Measurements from ENCODE around the gene TEAD1.
"Not testable (repeated sequence)": the region's sequence is repeated elsewhere in the genome, so short reads cannot be mapped to it uniquely, and the experiment has no call there.

The TEAD1 gene

DNA sequence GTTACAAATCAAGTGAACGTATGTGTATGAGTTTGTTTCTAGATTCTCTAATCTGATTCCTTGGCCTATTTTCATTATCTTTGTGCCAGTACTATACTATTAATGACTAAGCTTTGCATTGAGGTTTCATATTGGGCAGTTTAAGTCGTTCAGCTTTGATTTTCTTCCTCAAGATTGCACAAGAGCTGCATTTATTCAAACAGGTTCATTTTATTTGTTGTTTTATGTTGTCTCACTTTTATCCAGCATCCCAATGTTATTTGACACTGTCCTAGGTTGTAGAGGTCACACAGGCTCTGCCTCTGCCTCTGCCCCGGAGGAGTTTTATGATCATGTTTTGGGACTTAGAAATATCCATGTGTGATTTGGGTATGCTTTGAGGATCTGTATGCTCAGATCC is 79.8 kb downstream of the TEAD1 start:
- no peak for DNase-seq (ENCODE audit: low read depth)
- TF ChIP-seq, protein P1, sequence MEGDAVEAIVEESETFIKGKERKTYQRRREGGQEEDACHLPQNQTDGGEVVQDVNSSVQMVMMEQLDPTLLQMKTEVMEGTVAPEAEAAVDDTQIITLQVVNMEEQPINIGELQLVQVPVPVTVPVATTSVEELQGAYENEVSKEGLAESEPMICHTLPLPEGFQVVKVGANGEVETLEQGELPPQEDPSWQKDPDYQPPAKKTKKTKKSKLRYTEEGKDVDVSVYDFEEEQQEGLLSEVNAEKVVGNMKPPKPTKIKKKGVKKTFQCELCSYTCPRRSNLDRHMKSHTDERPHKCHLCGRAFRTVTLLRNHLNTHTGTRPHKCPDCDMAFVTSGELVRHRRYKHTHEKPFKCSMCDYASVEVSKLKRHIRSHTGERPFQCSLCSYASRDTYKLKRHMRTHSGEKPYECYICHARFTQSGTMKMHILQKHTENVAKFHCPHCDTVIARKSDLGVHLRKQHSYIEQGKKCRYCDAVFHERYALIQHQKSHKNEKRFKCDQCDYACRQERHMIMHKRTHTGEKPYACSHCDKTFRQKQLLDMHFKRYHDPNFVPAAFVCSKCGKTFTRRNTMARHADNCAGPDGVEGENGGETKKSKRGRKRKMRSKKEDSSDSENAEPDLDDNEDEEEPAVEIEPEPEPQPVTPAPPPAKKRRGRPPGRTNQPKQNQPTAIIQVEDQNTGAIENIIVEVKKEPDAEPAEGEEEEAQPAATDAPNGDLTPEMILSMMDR (conservative IDR thresholded peaks at IDR 0.05; ENCODE audit: low read length) = no peak
- H3K4me3 ChIP-seq (ENCODE audit: low read length) = no peak overlapping the region

DNA sequence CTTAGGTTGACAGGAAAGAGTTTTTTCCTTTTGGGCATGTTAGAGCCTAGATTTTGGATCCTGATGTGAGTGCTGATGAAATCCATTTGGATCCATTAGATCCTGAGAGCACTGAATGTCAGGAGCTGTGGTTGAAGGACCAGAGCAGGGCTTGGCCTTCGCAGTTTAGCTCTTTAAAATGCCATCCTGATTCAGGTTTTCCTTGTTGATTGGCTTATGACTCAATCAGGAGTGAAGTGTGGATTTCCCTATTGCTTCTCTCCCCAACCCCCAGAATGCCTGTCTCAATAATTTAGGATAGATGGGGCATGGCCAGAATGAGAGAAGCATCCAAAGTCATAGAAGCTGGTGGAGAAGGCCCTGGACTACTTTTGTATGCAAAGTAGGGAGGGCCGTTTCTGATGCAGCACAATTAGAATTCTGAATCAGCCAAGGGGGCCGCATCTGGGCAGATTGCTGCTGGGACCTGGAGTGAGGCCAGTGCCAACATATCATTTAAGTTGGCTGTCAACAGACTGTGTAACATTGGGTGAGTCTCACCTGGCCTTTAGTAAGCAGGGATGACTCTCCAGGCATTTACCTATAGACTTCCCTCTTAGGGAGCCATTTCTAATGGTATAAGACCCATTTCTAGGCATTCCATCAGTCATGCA is 80.5 kb downstream of the TEAD1 start:
- H3K4me3 ChIP-seq (ENCODE audit: low read length) = no peak overlapping the region
- DNase-seq (ENCODE audit: low read depth) = no peak
- TF ChIP-seq, protein P1 (conservative IDR thresholded peaks at IDR 0.05; ENCODE audit: low read length) = no peak

DNA sequence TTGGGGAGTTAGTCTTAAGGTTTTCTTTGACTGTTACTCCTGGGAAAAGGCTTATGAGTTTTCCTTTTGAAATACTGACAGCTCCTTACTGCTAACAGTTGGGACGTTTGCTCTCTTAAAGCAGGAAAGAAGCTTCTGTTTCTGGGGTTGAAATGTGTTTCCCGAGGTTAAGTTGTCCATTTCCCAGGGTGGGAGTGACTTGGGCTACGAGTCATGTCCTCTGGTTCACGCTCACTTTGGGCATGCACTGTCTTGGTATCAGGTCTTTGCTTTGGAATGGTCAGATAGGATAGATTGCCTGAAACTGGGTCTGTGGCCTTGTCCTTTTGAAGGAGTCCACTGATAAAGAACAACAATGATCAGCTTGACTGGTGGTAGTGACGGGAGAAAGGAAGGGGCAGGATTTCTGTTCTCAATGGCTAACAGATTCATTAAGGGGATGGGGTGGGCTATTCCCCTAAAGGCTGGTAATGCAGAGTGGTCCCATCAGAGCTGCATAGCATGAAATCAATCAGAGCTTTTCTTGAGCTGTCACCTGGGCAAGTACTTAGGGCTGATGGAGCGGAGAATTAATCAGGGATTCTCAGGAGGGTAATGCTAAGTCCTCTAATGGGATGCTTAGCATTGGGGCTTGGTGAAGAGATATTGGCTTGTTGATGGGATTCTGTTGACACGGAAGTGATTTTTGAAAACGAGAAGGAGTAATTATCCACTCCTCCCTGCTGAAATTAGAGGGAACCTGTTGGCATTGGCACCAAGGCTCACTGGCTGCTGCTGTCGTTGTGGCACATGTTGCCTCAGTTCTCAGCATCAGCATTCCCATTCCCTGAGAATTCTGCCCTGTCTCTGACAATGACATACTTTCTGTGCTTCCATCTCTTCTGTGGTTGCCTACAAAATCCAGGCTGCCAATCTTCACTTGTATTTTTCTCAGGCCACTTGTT is 81.6 kb downstream of the TEAD1 start:
- TF ChIP-seq, protein P1 (conservative IDR thresholded peaks at IDR 0.05; ENCODE audit: low read length) = no peak
- H3K4me3 ChIP-seq (ENCODE audit: low read length) = no peak overlapping the region
- no peak for DNase-seq (ENCODE audit: low read depth)

DNA sequence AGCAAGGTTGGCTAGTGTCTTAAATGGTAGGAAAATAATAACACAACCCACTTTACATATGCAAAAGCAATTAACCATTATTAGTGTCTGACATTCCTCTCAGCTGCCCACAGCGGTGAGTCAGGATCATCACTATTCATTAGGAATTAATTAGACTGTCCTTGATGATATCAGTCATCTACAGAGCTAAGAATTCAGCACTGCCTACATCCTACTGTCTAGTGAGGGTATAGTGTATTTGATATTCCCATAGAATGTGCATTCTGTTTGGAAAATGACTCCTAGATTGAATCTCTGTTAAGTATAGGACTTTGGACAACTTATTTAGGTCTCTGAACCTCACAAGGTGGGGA is 82.2 kb downstream of the TEAD1 start:
- DNase-seq (ENCODE audit: low read depth) = no peak
- TF ChIP-seq, protein P1 (conservative IDR thresholded peaks at IDR 0.05; ENCODE audit: low read length) = no peak
- H3K4me3 ChIP-seq (ENCODE audit: low read length) = no peak overlapping the region

DNA sequence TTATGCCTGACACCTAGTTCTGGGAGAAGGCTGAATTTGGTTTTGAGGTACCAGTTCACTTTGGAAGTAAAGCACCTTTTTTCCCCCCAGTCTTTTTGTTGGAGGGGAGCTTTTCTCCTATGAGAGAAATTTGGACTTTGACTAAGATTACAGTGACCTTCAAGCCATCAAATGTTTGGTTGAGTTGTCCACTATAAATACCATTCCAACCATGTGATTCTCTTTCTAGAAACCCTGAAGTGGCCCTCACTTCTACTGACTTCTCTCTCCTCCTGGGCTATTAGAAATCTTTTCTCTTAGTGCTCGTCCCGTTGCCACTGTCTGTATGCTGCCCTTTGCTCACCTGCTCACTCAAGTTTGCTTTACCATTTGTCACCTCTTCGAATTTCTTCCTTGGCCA is 82.6 kb downstream of the TEAD1 start:
- TF ChIP-seq, protein P1 (conservative IDR thresholded peaks at IDR 0.05; ENCODE audit: low read length) = no peak
- DNase-seq (ENCODE audit: low read depth) = no peak
- H3K4me3 ChIP-seq (ENCODE audit: low read length) = no peak overlapping the region

DNA sequence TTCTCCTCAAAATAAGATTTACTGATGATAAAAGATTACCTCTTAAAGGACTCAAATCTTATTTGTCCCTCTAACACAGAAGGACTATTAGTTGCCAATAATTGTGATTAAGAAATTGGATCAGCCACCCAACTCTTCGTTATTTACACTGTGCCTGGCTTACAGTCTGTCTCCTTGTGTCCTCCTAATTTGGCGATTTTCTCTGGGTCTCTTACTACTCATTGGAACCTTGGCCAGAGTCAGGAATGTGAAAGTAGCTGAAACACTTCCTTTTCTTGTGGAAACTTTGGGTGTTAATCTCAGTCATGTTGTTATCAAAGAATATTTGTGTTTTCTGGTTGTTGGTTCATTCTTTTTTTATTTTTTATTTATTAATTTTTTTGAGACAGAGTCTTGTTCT is 83.2 kb downstream of the TEAD1 start:
- TF ChIP-seq, protein P1 (conservative IDR thresholded peaks at IDR 0.05; ENCODE audit: low read length) = no peak
- DNase-seq (ENCODE audit: low read depth) = no peak
- H3K4me3 ChIP-seq (ENCODE audit: low read length) = no peak overlapping the region

DNA sequence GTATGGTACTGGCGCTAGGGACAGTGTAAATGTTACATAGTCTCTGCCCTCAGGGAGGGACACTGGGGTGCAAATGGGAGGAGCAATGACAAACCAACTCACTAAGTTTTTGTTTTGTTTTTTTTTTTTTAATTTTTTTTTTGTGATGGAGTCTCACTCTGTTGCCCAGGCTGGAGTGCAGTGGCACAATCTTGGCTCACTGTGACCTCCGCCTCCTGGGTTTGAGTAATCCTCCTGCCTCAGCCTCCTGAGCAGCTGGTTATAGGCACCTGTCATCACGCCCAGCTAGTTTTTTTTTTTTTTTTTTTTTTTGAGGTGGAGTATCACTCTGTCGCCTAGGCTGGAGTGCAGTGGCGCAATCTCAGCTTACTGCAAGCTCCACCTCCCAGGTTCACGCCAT is 83.9 kb downstream of the TEAD1 start:
- not testable (repeated sequence) for H3K4me3 ChIP-seq (ENCODE audit: low read length); DNase-seq (ENCODE audit: low read depth)

Measured in AG10803 (cell line).